H9 (cell line): ENCODE results near the gene ST7L. TPM values are rescaled to one million over a fixed set of nuclear protein-coding genes. Genes with fewer than 3 reads are reported as not detected.

Source experiments
- DNase-seq: peaks from one replicate; pipeline ENCODE4 v3.0.0-alpha.2; 2017
- H2AFZ ChIP-seq: one replicate; pipeline ENCODE4 v1.6.1; 2013; ENCODE audit warnings: mild to moderate bottlenecking, low read length, control low read depth, moderate library complexity
- H2AK5ac ChIP-seq: 2 replicates; pipeline ENCODE4 v1.6.1; 2013; ENCODE audit warnings: low read length, control low read depth, mixed read lengths; ENCODE audit not compliant: insufficient read length
- H2BK120ac ChIP-seq: one replicate; pipeline ENCODE4 v1.6.1; 2013; ENCODE audit warnings: low read depth, mild to moderate bottlenecking, low read length, control low read depth, inconsistent platforms; ENCODE audit not compliant: poor library complexity, severe bottlenecking
- H2BK12ac ChIP-seq: 2 replicates; pipeline ENCODE4 v1.6.1; 2013; ENCODE audit warnings: low read length, control low read depth, mixed read lengths, low read depth; ENCODE audit not compliant: insufficient read length
- H2BK15ac ChIP-seq: 2 replicates; pipeline ENCODE4 v1.6.1; 2013; ENCODE audit warnings: low read depth, low read length, control low read depth
- H2BK20ac ChIP-seq: one replicate; pipeline ENCODE4 v1.6.1; 2013; ENCODE audit warnings: low read depth, mild to moderate bottlenecking, low read length, control low read depth, inconsistent platforms; ENCODE audit not compliant: poor library complexity, severe bottlenecking
- H2BK5ac ChIP-seq: 2 replicates; pipeline ENCODE4 v1.6.1; 2013; ENCODE audit warnings: low read length, control low read depth, mixed read lengths; ENCODE audit not compliant: insufficient read length
- H3K14ac ChIP-seq: 2 replicates; pipeline ENCODE4 v1.6.1; 2013; ENCODE audit warnings: low read length, control low read depth; ENCODE audit not compliant: insufficient read depth
- H3K18ac ChIP-seq: 2 replicates; pipeline ENCODE4 v1.6.1; 2013; ENCODE audit warnings: low read depth, mild to moderate bottlenecking, mixed read lengths, low read length, control low read depth; ENCODE audit not compliant: insufficient read length
- H3K23ac ChIP-seq: 2 replicates; pipeline ENCODE4 v1.6.1; 2013; ENCODE audit warnings: low read length, control low read depth, mixed read lengths, low read depth; ENCODE audit not compliant: insufficient read length
- H3K23me2 ChIP-seq: 2 replicates; pipeline ENCODE4 v1.6.1; 2013; ENCODE audit warnings: low read depth, mild to moderate bottlenecking, mixed read lengths, low read length, control low read depth; ENCODE audit not compliant: insufficient read length, poor library complexity, severe bottlenecking
- H3K27ac ChIP-seq: 2 replicates; pipeline ENCODE4 v1.5.1; 2013; ENCODE audit warnings: low read length, control low read depth, mixed read lengths, low read depth; ENCODE audit not compliant: insufficient read length
- H3K27me3 ChIP-seq: 2 replicates; pipeline ENCODE4 v1.6.1; 2013; ENCODE audit warnings: low read length, control low read depth, inconsistent platforms; ENCODE audit not compliant: insufficient read depth
- H3K4ac ChIP-seq: 2 replicates; pipeline ENCODE4 v1.6.1; 2013; ENCODE audit warnings: low read depth, mild to moderate bottlenecking, control low read depth, inconsistent platforms, low read length, moderate library complexity
- H3K4me1 ChIP-seq: 2 replicates; pipeline ENCODE4 v1.6.1; 2013; ENCODE audit warnings: low read length, control low read depth, inconsistent platforms; ENCODE audit not compliant: insufficient read depth
- H3K4me2 ChIP-seq: 2 replicates; pipeline ENCODE4 v1.6.1; 2013; ENCODE audit warnings: low read length, control low read depth, mixed read lengths; ENCODE audit not compliant: insufficient read length, insufficient read depth
- H3K56ac ChIP-seq: 2 replicates; pipeline ENCODE4 v1.6.1; 2013; ENCODE audit warnings: low read depth, mild to moderate bottlenecking, mixed read lengths, low read length, control low read depth; ENCODE audit not compliant: insufficient read length
- H3K79me1 ChIP-seq: 2 replicates; pipeline ENCODE4 v1.6.1; 2013; ENCODE audit warnings: low read depth, mild to moderate bottlenecking, moderate library complexity, low read length, control low read depth, inconsistent platforms; ENCODE audit not compliant: insufficient read depth, poor library complexity, severe bottlenecking
- H3K79me2 ChIP-seq: 2 replicates; pipeline ENCODE4 v1.6.1; 2013; ENCODE audit warnings: low read length, control low read depth, inconsistent platforms; ENCODE audit not compliant: insufficient read depth
- H3K9ac ChIP-seq: 2 replicates; pipeline ENCODE4 v1.6.1; 2013; ENCODE audit warnings: low read length, control low read depth, mixed read lengths; ENCODE audit not compliant: insufficient read length; ENCODE audit errors: extremely low read depth
- H3K9me3 ChIP-seq: one replicate; pipeline ENCODE4 v1.6.1; 2013; ENCODE audit warnings: low read depth, low read length, inconsistent platforms; ENCODE audit not compliant: control insufficient read depth
- H3T11ph ChIP-seq: one replicate; pipeline ENCODE4 v1.6.1; 2013; ENCODE audit warnings: mild to moderate bottlenecking, low read length, control low read depth, inconsistent platforms
- H4K20me1 ChIP-seq: one replicate; pipeline ENCODE4 v1.6.1; 2013; ENCODE audit not compliant: control insufficient read depth, insufficient read length, insufficient read depth
- H4K5ac ChIP-seq: 2 replicates; pipeline ENCODE4 v1.6.1; 2013; ENCODE audit warnings: low read depth, mild to moderate bottlenecking, mixed read lengths, low read length, control low read depth; ENCODE audit not compliant: insufficient read length
- H4K8ac ChIP-seq: replicated peaks from 2 replicates; pipeline ENCODE4 v1.6.1; 2013; ENCODE audit warnings: low read length, control low read depth, mixed read lengths, low read depth; ENCODE audit not compliant: insufficient read length
- H4K91ac ChIP-seq: 2 replicates; pipeline ENCODE4 v1.6.1; 2013; ENCODE audit warnings: low read depth, mild to moderate bottlenecking, moderate library complexity, mixed read lengths, low read length, control low read depth; ENCODE audit not compliant: insufficient read length
- H3K27ac Mint-ChIP-seq, 3 experiments: 2 replicates in 2 of 3; 3 replicates in 1 of 3; pipeline ENCODE4 v1.8.0; 2020 to 2021; ENCODE audit warnings: mixed read lengths in 3 of 3, mild to moderate bottlenecking in 1 of 3, moderate library complexity in 1 of 3
- H3K27me3 Mint-ChIP-seq: 2 replicates; pipeline ENCODE4 v1.8.0; 2021; ENCODE audit warnings: low read depth, mild to moderate bottlenecking, moderate library complexity, mixed read lengths
- H3K36me3 Mint-ChIP-seq, 3 experiments: 2 replicates in 2 of 3; 3 replicates in 1 of 3; pipeline ENCODE4 v1.8.0; 2020 to 2021; ENCODE audit warnings: low read depth in 3 of 3, mixed read lengths in 3 of 3; ENCODE audit not compliant: insufficient read depth in 1 of 3
- H3K4me1 Mint-ChIP-seq, 2 experiments: 2 replicates each; pipeline ENCODE4 v1.8.0; 2020; ENCODE audit warnings: mixed read lengths in 2 of 2
- H3K4me3 Mint-ChIP-seq, 2 experiments: 2 replicates in 1 of 2; 3 replicates in 1 of 2; pipeline ENCODE4 v1.8.0; 2020 to 2021; ENCODE audit warnings: mild to moderate bottlenecking in 2 of 2, mixed read lengths in 2 of 2, moderate library complexity in 1 of 2
- H3K9me3 Mint-ChIP-seq, 2 experiments: 2 replicates in 1 of 2; 3 replicates in 1 of 2; pipeline ENCODE4 v1.8.0; 2020; ENCODE audit warnings: mild to moderate bottlenecking in 2 of 2, mixed read lengths in 2 of 2, moderate library complexity in 1 of 2
- CTCF ChIP-seq: fragments of 200-600 bp; sonication (generic); conservative IDR thresholded peaks from 3 replicates; pipeline ENCODE4 v1.8.0; 2021; ENCODE audit warnings: antibody characterized with exemption, mild to moderate bottlenecking
- WGBS: extraction: QIAGEN DNeasy Blood & Tissue Kit; methylation state at CpG from one replicate; pipeline ENCODE4 v1.1.7; 2013; ENCODE audit warnings: missing lambda C conversion rate, low lambda C conversion rate, mixed read lengths; ENCODE audit not compliant: insufficient read length; ENCODE audit errors: extremely low coverage; 5-methylcytosine and 5-hydroxymethylcytosine counted together
- total RNA-seq: library from RNA; stranded (reverse); gene quantifications from 2 replicates; pipeline ENCODE4 v1.2.1, GENCODE V29; 2021

The ST7L gene
- total RNA-seq, 1 experiment from 2014 or later, result 16.0 TPM

- no peak overlapping the region for H3K27ac Mint-ChIP-seq
- no peak overlapping the region for H2BK15ac ChIP-seq
- WGBS, result 100% methylated on average over 1 of the region's 11 CpGs
- H2AK5ac ChIP-seq, result no peak overlapping the region
- H3K9ac ChIP-seq, result no peak overlapping the region
- no peak overlapping the region for H4K8ac ChIP-seq
- no peaks in the 10 kb centered on the region; a peak in 1 of 5 replicates for H3K9me3 Mint-ChIP-seq
- no peak overlapping the region for H3K23ac ChIP-seq
- H3K4me1 ChIP-seq, result no peaks in the 10 kb centered on the region
- no peak overlapping the region for H4K5ac ChIP-seq
- H3K4ac ChIP-seq, result no peak overlapping the region
- H4K20me1 ChIP-seq, result no peaks in the 10 kb centered on the region
- H3T11ph ChIP-seq, result no peak overlapping the region
- H2AFZ ChIP-seq, result no peak overlapping the region
- H3K27me3 ChIP-seq, result peaks cover 36% of the 10 kb centered on the region
- no peak for TF ChIP-seq CTCF
- no peak overlapping the region for H3K4me2 ChIP-seq
- no peak overlapping the region for H3K27ac ChIP-seq
- no peak overlapping the region for H2BK20ac ChIP-seq
- H4K91ac ChIP-seq, result no peak overlapping the region
- no peaks in the 10 kb centered on the region for H3K36me3 Mint-ChIP-seq
- no peaks in the 10 kb centered on the region for H3K79me1 ChIP-seq
- no peak overlapping the region for H2BK5ac ChIP-seq
- H3K27me3 Mint-ChIP-seq, result peaks cover 91% of the 10 kb centered on the region
- no peak for DNase-seq
- H3K23me2 ChIP-seq, result peaks cover 21% of the 10 kb centered on the region
- H2BK120ac ChIP-seq, result no peak overlapping the region
- H3K14ac ChIP-seq, result no peak overlapping the region; the same call in 1 of the 2 replicates
- no peaks in the 10 kb centered on the region for H3K79me2 ChIP-seq
- H3K56ac ChIP-seq, result no peak overlapping the region
- H3K4me1 Mint-ChIP-seq, result peaks cover 16 to 43% of the 10 kb centered on the region in 2 experiments
- H3K9me3 ChIP-seq, result no peaks in the 10 kb centered on the region
- H3K4me3 Mint-ChIP-seq, result no peak overlapping the region
- no peak overlapping the region for H2BK12ac ChIP-seq
- no peak overlapping the region for H3K18ac ChIP-seq
Measured at GRCh38 chr1:112504001-112504660, 114.8 kb downstream of the ST7L start.
